NCI-H187 treated with DMSO at 0.1 percent for 48 hours (cell line): ENCODE data around the gene HLA-DMA.

ENCODE experiments used
- DNase-seq: peaks from one replicate; lab custom pipeline; 2025; lab: John Stamatoyannopoulos, UW

HLA-DMA gene

GRCh38 chr6:32952817-32953739, at the start of gene HLA-DMA:
HLA-DMA (minus strand) TSS chr6:32953097; CDS start chr6:32953036, 61 bp downstream.
- DNase-seq, result no peak

GRCh38 chr6:33001685-33002084, 48.8 kb upstream of the HLA-DMA start:
- DNase-seq, result no peak

- DNase-seq, result no peak
Observed at GRCh38 chr6:33000055-33000454, 47.2 kb upstream of the HLA-DMA start.

- DNase-seq, result no peak
Observed at GRCh38 chr6:32995448-32995847, 42.6 kb upstream of the HLA-DMA start.

- DNase-seq, result no peak
Observed at GRCh38 chr6:32993363-32993973, 40.6 kb upstream of the HLA-DMA start.

GRCh38 chr6:32991972-32992371, 39.1 kb upstream of the HLA-DMA start:
- no peak for DNase-seq

- DNase-seq, result no peak
Observed at GRCh38 chr6:32989368-32989767, 36.5 kb upstream of the HLA-DMA start.

GRCh38 chr6:32984622-32985389, 31.9 kb upstream of the HLA-DMA start:
- peak; percentile 89 for DNase-seq

- DNase-seq, result no peak
Observed at GRCh38 chr6:32983964-32984621, 31.2 kb upstream of the HLA-DMA start.

- no peak for DNase-seq
Observed at GRCh38 chr6:32983493-32983848, 30.6 kb upstream of the HLA-DMA start.

- no peak for DNase-seq
Observed at GRCh38 chr6:32982702-32983492, 30.0 kb upstream of the HLA-DMA start.

- DNase-seq, result peak; percentile 20
Observed at GRCh38 chr6:32982084-32982701, 29.3 kb upstream of the HLA-DMA start.

- DNase-seq, result no peak
Observed at GRCh38 chr6:32980488-32981038, 27.7 kb upstream of the HLA-DMA start.

GRCh38 chr6:32979720-32980487, 27.0 kb upstream of the HLA-DMA start:
- no peak for DNase-seq

GRCh38 chr6:32977953-32978324, 25.0 kb upstream of the HLA-DMA start:
- no peak for DNase-seq

- DNase-seq, result no peak
Observed at GRCh38 chr6:32977272-32977952, 24.5 kb upstream of the HLA-DMA start.

- no peak for DNase-seq
Observed at GRCh38 chr6:32976334-32977069, 23.6 kb upstream of the HLA-DMA start.

GRCh38 chr6:32975886-32976285, 23.0 kb upstream of the HLA-DMA start:
- DNase-seq, result no peak
